ENCODE measurements around the gene IL3. TPM values are rescaled to one million over a fixed set of nuclear protein-coding genes. Genes with fewer than 3 reads are reported as not detected.

Gene IL3
- total RNA-seq, 6 donors from 2014 or later: not detected

- 39 to 42% methylated on average over 10 of the region's 10 CpGs for WGBS, 2 donors
- Histone ChIP-seq H3K4me1 (no peaks in the 10 kb centered on the region), H3K27ac (no peak overlapping the region), H3K36me3 (no peaks in the 10 kb centered on the region), H3K9me3 (no peaks in the 10 kb centered on the region), H3K27me3 (no peaks in the 10 kb centered on the region), H3K4me3 (no peak overlapping the region)
- TF ChIP-seq POLR2AphosphoS5 (IDR thresholded peaks at IDR 0.05) (no peak), EP300 (IDR thresholded peaks at IDR 0.05) (no peak), CTCF (IDR thresholded peaks at IDR 0.05) (no peak), POLR2A (IDR thresholded peaks at IDR 0.05) (no peak)
- ATAC-seq (ENCODE audit: low FRiP score in 2 of 2): no peak
- no peak for DNase-seq
Measured at GRCh38 chr5:132017738-132018625, 42.5 kb upstream of the IL3 start.

- no peaks in the 10 kb centered on the region for H3K4me1 ChIP-seq
- no peaks in the 10 kb centered on the region for H3K9me3 ChIP-seq
- H3K27me3 ChIP-seq: no peaks in the 10 kb centered on the region
- no peak for TF ChIP-seq CTCF (IDR thresholded peaks at IDR 0.05)
- TF ChIP-seq POLR2AphosphoS5 (IDR thresholded peaks at IDR 0.05): no peak
- no peak for TF ChIP-seq EP300 (IDR thresholded peaks at IDR 0.05)
- no peak for TF ChIP-seq POLR2A (IDR thresholded peaks at IDR 0.05)
- H3K4me3 ChIP-seq: no peak overlapping the region
- ATAC-seq (ENCODE audit: low FRiP score in 2 of 2) (no peak), DNase-seq (no peak)
- H3K36me3 ChIP-seq: no peaks in the 10 kb centered on the region
- no peak overlapping the region for H3K27ac ChIP-seq
Measured at GRCh38 chr5:132019337-132019736, 41.1 kb upstream of the IL3 start.

GRCh38 chr5:132019857-132020555 lies 40.4 kb upstream of the IL3 start:
- WGBS, 2 donors: 82 to 86% methylated on average over 6 of the region's 6 CpGs

GRCh38 chr5:132020568-132021339 lies 39.7 kb upstream of the IL3 start:
- DNase-seq (no peak), ATAC-seq (ENCODE audit: low FRiP score in 2 of 2) (no peak)
- 64 to 75% methylated on average over 6 of the region's 6 CpGs for WGBS, 2 donors
- no peak overlapping the region for H3K4me3 ChIP-seq
- TF ChIP-seq CTCF (IDR thresholded peaks at IDR 0.05) (no peak), EP300 (IDR thresholded peaks at IDR 0.05) (no peak), POLR2AphosphoS5 (IDR thresholded peaks at IDR 0.05) (no peak), POLR2A (IDR thresholded peaks at IDR 0.05) (no peak)
- no peak overlapping the region for H3K27ac ChIP-seq
- no peaks in the 10 kb centered on the region for H3K4me1 ChIP-seq
- no peaks in the 10 kb centered on the region for H3K36me3 ChIP-seq
- no peaks in the 10 kb centered on the region for H3K27me3 ChIP-seq
- no peaks in the 10 kb centered on the region for H3K9me3 ChIP-seq

More at GRCh38 chr5:132019857-132020555, 40.4 kb upstream of the IL3 start:
- Histone ChIP-seq H3K4me1 (no peaks in the 10 kb centered on the region), H3K4me3 (no peak overlapping the region), H3K27ac (no peak overlapping the region), H3K9me3 (no peaks in the 10 kb centered on the region), H3K36me3 (no peaks in the 10 kb centered on the region), H3K27me3 (no peaks in the 10 kb centered on the region)
- DNase-seq (no peak), ATAC-seq (ENCODE audit: low FRiP score in 2 of 2) (peak in 1 of 2 donors; percentile 35)
- TF ChIP-seq EP300 (IDR thresholded peaks at IDR 0.05) (no peak), CTCF (IDR thresholded peaks at IDR 0.05) (no peak), POLR2AphosphoS5 (IDR thresholded peaks at IDR 0.05) (no peak), POLR2A (IDR thresholded peaks at IDR 0.05) (no peak)
